Liver (tissue), 9 donors: Measurements from ENCODE around the gene KRTAP5-1. TPM values are rescaled to one million over a fixed set of nuclear protein-coding genes. Genes with fewer than 3 reads are reported as not detected.

ENCODE experiments used
- DNase-seq: peaks from one replicate; pipeline ENCODE4 v3.0.0-alpha.2; 2017; ENCODE audit warnings: low spot score
- H3K27ac ChIP-seq, 2 donors: one replicate each; pipeline ENCODE4 v1.7.0; 2013; ENCODE audit warnings: inconsistent platforms in 2 of 2, low read length in 2 of 2, control low read depth in 1 of 2, low read depth in 1 of 2, mild to moderate bottlenecking in 1 of 2
- H3K27me3 ChIP-seq, 4 donors: one replicate each; pipeline versions ENCODE4 v1.6.1 to v1.7.0; 2013; ENCODE audit warnings: low read length in 3 of 4, inconsistent platforms in 1 of 4, mild to moderate bottlenecking in 1 of 4, moderate library complexity in 1 of 4; ENCODE audit not compliant: control insufficient read depth in 4 of 4, insufficient read depth in 4 of 4
- H3K36me3 ChIP-seq, 4 donors: one replicate each; pipeline versions ENCODE4 v1.6.1 to v1.7.0; 2013; ENCODE audit warnings: low read length in 3 of 4, mild to moderate bottlenecking in 3 of 4, low read depth in 1 of 4, moderate library complexity in 1 of 4; ENCODE audit not compliant: control insufficient read depth in 4 of 4, insufficient read depth in 3 of 4
- H3K4me1 ChIP-seq, 4 donors: one replicate each; pipeline versions ENCODE4 v1.6.1 to v1.7.0; 2013; ENCODE audit warnings: low read length in 3 of 4, mild to moderate bottlenecking in 3 of 4, moderate library complexity in 1 of 4; ENCODE audit not compliant: control insufficient read depth in 4 of 4, insufficient read depth in 4 of 4
- H3K4me3 ChIP-seq, 3 donors: one replicate each; pipeline versions ENCODE4 v1.6.1 to v1.7.0; 2013; ENCODE audit warnings: low read length in 3 of 3, control low read depth in 1 of 3, low read depth in 1 of 3, mild to moderate bottlenecking in 1 of 3
- H3K9ac ChIP-seq, 2 donors: one replicate each; pipeline ENCODE4 v1.7.0; 2013; ENCODE audit warnings: low read length in 2 of 2, mild to moderate bottlenecking in 2 of 2, moderate library complexity in 2 of 2, control low read depth in 1 of 2, low read depth in 1 of 2
- H3K9me3 ChIP-seq, 4 donors: one replicate each; pipeline versions ENCODE4 v1.6.1 to v1.7.0; 2013; ENCODE audit warnings: low read length in 3 of 4; ENCODE audit not compliant: control insufficient read depth in 4 of 4
- ATF3 ChIP-seq: IDR thresholded peaks from 2 replicates; pipeline ENCODE4 v1.6.1; 2016; ENCODE audit warnings: antibody characterized with exemption
- CTCF ChIP-seq: fragments of 150-350 bp; IDR thresholded peaks from 2 replicates; pipeline ENCODE4 v1.5.1; 2017; ENCODE audit warnings: improper control_type of control experiment, low read depth, low read length; ENCODE audit not compliant: missing input control
- EGR1 ChIP-seq, 2 donors: IDR thresholded peaks; 2 replicates each; pipeline ENCODE4 v1.6.1; 2016 to 2018; ENCODE audit warnings: antibody characterized with exemption in 2 of 2, low read depth in 2 of 2
- FOXA1 ChIP-seq: IDR thresholded peaks from 2 replicates; pipeline ENCODE4 v1.6.1; 2016; ENCODE audit warnings: antibody characterized with exemption
- FOXA2 ChIP-seq: IDR thresholded peaks from 2 replicates; pipeline ENCODE4 v1.6.1; 2016; ENCODE audit warnings: antibody characterized with exemption
- GABPA ChIP-seq, 2 donors: IDR thresholded peaks in 1 of 2; conservative IDR thresholded peaks in 1 of 2; 2 replicates each; pipeline ENCODE4 v1.6.1; 2016; ENCODE audit warnings: antibody characterized with exemption in 2 of 2, mild to moderate bottlenecking in 1 of 2, moderate library complexity in 1 of 2
- MAX ChIP-seq: IDR thresholded peaks from 2 replicates; pipeline ENCODE4 v1.6.1; 2016; ENCODE audit warnings: antibody characterized with exemption
- NR2F2 ChIP-seq: IDR thresholded peaks from 2 replicates; pipeline ENCODE4 v1.6.1; 2016; ENCODE audit warnings: antibody characterized with exemption
- RAD21 ChIP-seq, 2 donors: IDR thresholded peaks; 2 replicates each; pipeline ENCODE4 v1.6.1; 2016; ENCODE audit warnings: antibody characterized with exemption in 2 of 2, mild to moderate bottlenecking in 2 of 2
- REST ChIP-seq: IDR thresholded peaks from 2 replicates; pipeline ENCODE4 v1.6.1; 2016; ENCODE audit warnings: antibody characterized with exemption, mild to moderate bottlenecking
- RXRA ChIP-seq, 2 donors: IDR thresholded peaks; 2 replicates each; pipeline ENCODE4 v1.6.1; 2017 to 2018; ENCODE audit warnings: antibody characterized with exemption in 2 of 2, mild to moderate bottlenecking in 1 of 2
- SP1 ChIP-seq: IDR thresholded peaks from 2 replicates; pipeline ENCODE4 v1.6.1; 2018; ENCODE audit warnings: antibody characterized with exemption, mild to moderate bottlenecking
- TAF1 ChIP-seq: conservative IDR thresholded peaks from 2 replicates; pipeline ENCODE4 v1.6.1; 2016; ENCODE audit warnings: antibody characterized with exemption, mild to moderate bottlenecking
- YY1 ChIP-seq: IDR thresholded peaks from 2 replicates; pipeline ENCODE4 v1.6.1; 2016; ENCODE audit warnings: antibody characterized with exemption, mild to moderate bottlenecking
- ZBTB33 ChIP-seq: IDR thresholded peaks from 2 replicates; pipeline ENCODE4 v1.6.1; 2016; ENCODE audit warnings: antibody characterized with exemption
- WGBS: extraction: QIAGEN DNeasy Blood & Tissue Kit; methylation state at CpG from one replicate; pipeline ENCODE4 v1.1.7; 2013; 5-methylcytosine and 5-hydroxymethylcytosine counted together
- polyA plus RNA-seq, 2 donors: library from polyadenylated mRNA; stranded (reverse) in 1 of 2; unstranded in 1 of 2; fragments of 200-250 nt in 1 of 2; fragments of >200 nt in 1 of 2; fragmentation: Nextera tagmentation in 1 of 2; extraction: Ambion mirVana in 1 of 2; gene quantifications; one replicate each; pipeline versions ENCODE4 v1.2.1 to v1.2.3, GENCODE V29; 2013 to 2015
- total RNA-seq, 2 donors: library from RNA; depleted of rRNA; stranded (reverse); fragments of >200 nt; gene quantifications; one replicate each; pipeline ENCODE4 v1.2.3, GENCODE V29; 2014
- donor health status: healthy.
- donor health status: healthy.
- donor health status: healthy.
- donor health status: healthy.
- donor health status: healthy.

Gene KRTAP5-1
- total and polyA plus RNA-seq, 4 donors: not detected

- Histone ChIP-seq H3K4me1 (peaks cover 0 to 6% (median 0%) of the 10 kb centered on the region in 4 donors), H3K36me3 (no peaks in the 10 kb centered on the region), H3K27ac (no peak overlapping the region), H3K27me3 (peaks cover 0 to 8% (median 1%) of the 10 kb centered on the region in 4 donors), H3K4me3 (no peak overlapping the region), H3K9ac (no peak overlapping the region), H3K9me3 (no peaks in the 10 kb centered on the region)
- no peak for DNase-seq
- WGBS: 64% methylated on average over 11 of the region's 11 CpGs
- TF ChIP-seq CTCF (no peak), REST (no peak), ZBTB33 (no peak), NR2F2 (no peak), TAF1 (no peak), YY1 (no peak), ATF3 (no peak), EGR1 (IDR thresholded peaks at IDR 0.05; ENCODE audit: low read depth in 2 of 2) (no peak), MAX (no peak)
These were observed 47.1 kb upstream of the KRTAP5-1 start for GRCh38 chr11:1632053-1632714.

- Histone ChIP-seq H3K4me3 (no peak overlapping the region), H3K9ac (no peak overlapping the region), H3K27ac (no peak overlapping the region), H3K36me3 (no peaks in the 10 kb centered on the region), H3K27me3 (peaks cover 0 to 8% (median 1%) of the 10 kb centered on the region in 4 donors), H3K9me3 (no peaks in the 10 kb centered on the region), H3K4me1 (peaks cover 0 to 6% (median 0%) of the 10 kb centered on the region in 4 donors)
- WGBS: 70% methylated on average over 13 of the region's 13 CpGs
- no peak for DNase-seq
- TF ChIP-seq MAX (no peak), SP1 (no peak), EGR1 (IDR thresholded peaks at IDR 0.05; ENCODE audit: low read depth in 2 of 2) (no peak), ZBTB33 (no peak), TAF1 (no peak), RAD21 (IDR thresholded peaks at IDR 0.05) (no peak), FOXA1 (no peak), NR2F2 (no peak), FOXA2 (no peak), REST (no peak), GABPA (IDR thresholded peaks at IDR 0.05 in 1 of 2, conservative IDR thresholded peaks at IDR 0.05 in 1 of 2) (no peak), RXRA (IDR thresholded peaks at IDR 0.05) (no peak)
These were observed 46.0 kb upstream of the KRTAP5-1 start for GRCh38 chr11:1631066-1631568.
